HepG2 (cell line): ENCODE results near the gene SPATA25. TPM values are rescaled to one million over a fixed set of nuclear protein-coding genes. Genes with fewer than 3 reads are reported as not detected.

Experiments
- BRCA1 ChIP-seq: sonication (generic); formaldehyde crosslinking; IDR thresholded peaks from 2 replicates; pipeline ENCODE4 v1.4.0; 2020; ENCODE audit warnings: missing genetic modification reagents
- CBX1 ChIP-seq: IDR thresholded peaks from one replicate; pipeline ENCODE4 v1.6.1; 2016; ENCODE audit warnings: antibody characterized with exemption, low read depth
- ETV6 ChIP-seq: sonication (generic); formaldehyde crosslinking; conservative IDR thresholded peaks from 2 replicates; pipeline ENCODE4 v1.4.0; 2020; ENCODE audit warnings: missing genetic modification reagents
- FOXK1 ChIP-seq: sonication (generic); formaldehyde crosslinking; IDR thresholded peaks from 2 replicates; pipeline ENCODE4 v1.4.0; 2020; ENCODE audit warnings: low read depth, missing genetic modification reagents, borderline replicate concordance
- JDP2 ChIP-seq: sonication (generic); formaldehyde crosslinking; IDR thresholded peaks from 2 replicates; pipeline ENCODE4 v1.8.1; 2022; ENCODE audit warnings: missing genetic modification reagents, borderline replicate concordance
- KDM2A ChIP-seq: sonication (generic); formaldehyde crosslinking; IDR thresholded peaks from 2 replicates; pipeline ENCODE4 v1.4.0; 2020; ENCODE audit warnings: low read depth, missing genetic modification reagents, borderline replicate concordance
- MED13 ChIP-seq: sonication (generic); formaldehyde crosslinking; IDR thresholded peaks from 2 replicates; pipeline ENCODE4 v1.5.0; 2020; ENCODE audit warnings: missing genetic modification reagents
- MEIS1 ChIP-seq: sonication (generic); formaldehyde crosslinking; IDR thresholded peaks from 2 replicates; pipeline ENCODE4 v1.9.0; 2021; ENCODE audit warnings: mild to moderate bottlenecking, missing genetic modification reagents, moderate library complexity, borderline replicate concordance
- MEIS2 ChIP-seq: sonication (generic); formaldehyde crosslinking; IDR thresholded peaks from 2 replicates; pipeline ENCODE4 v1.9.0; 2021; ENCODE audit warnings: mild to moderate bottlenecking, missing genetic modification reagents
- RAD51 ChIP-seq: fragments of 450-650 bp; IDR thresholded peaks from 2 replicates; pipeline ENCODE4 v1.6.1; 2016; ENCODE audit warnings: borderline replicate concordance
- SALL1 ChIP-seq: sonication (generic); formaldehyde crosslinking; IDR thresholded peaks from 2 replicates; pipeline ENCODE4 v1.8.0; 2022; ENCODE audit warnings: mild to moderate bottlenecking, missing genetic modification reagents
- TCF12 ChIP-seq, 2 experiments: fragments of 450-650 bp in 1 of 2; sonication (generic) in 1 of 2; formaldehyde crosslinking in 1 of 2; IDR thresholded peaks; 2 replicates each; pipeline versions ENCODE4 v1.6.1 to v1.8.0; 2017 to 2022; ENCODE audit warnings: antibody characterized with exemption in 1 of 2, mild to moderate bottlenecking in 1 of 2, missing genetic modification reagents in 1 of 2, moderate library complexity in 1 of 2
- THAP7 ChIP-seq: sonication (generic); formaldehyde crosslinking; IDR thresholded peaks from 2 replicates; pipeline ENCODE4 v1.8.1; 2023; ENCODE audit warnings: mild to moderate bottlenecking, missing genetic modification reagents
- YEATS4 ChIP-seq: sonication (generic); formaldehyde crosslinking; IDR thresholded peaks from 2 replicates; pipeline ENCODE4 v1.4.0; 2020; ENCODE audit warnings: missing genetic modification reagents, borderline replicate concordance
- ZFY ChIP-seq: sonication (generic); formaldehyde crosslinking; IDR thresholded peaks from 2 replicates; pipeline ENCODE4 v1.4.0; 2020; ENCODE audit warnings: missing genetic modification reagents
- ZNF20 ChIP-seq: sonication (generic); formaldehyde crosslinking; IDR thresholded peaks from 2 replicates; pipeline ENCODE4 v1.4.0; 2020; ENCODE audit warnings: mild to moderate bottlenecking, moderate library complexity, missing genetic modification reagents
- ZNF431 ChIP-seq: sonication (generic); formaldehyde crosslinking; IDR thresholded peaks from 2 replicates; pipeline ENCODE4 v1.9.0; 2022; ENCODE audit warnings: missing genetic modification reagents, low read depth, mild to moderate bottlenecking, borderline replicate concordance
- ZNF460 ChIP-seq: sonication (generic); formaldehyde crosslinking; IDR thresholded peaks from 2 replicates; pipeline ENCODE4 v1.5.1; 2020; ENCODE audit warnings: missing genetic modification reagents, mild to moderate bottlenecking, borderline replicate concordance
- ZNF484 ChIP-seq: sonication (generic); formaldehyde crosslinking; IDR thresholded peaks from 2 replicates; pipeline ENCODE4 v1.5.1; 2020; ENCODE audit warnings: mild to moderate bottlenecking, low read depth, missing genetic modification reagents, borderline replicate concordance
- ZNF501 ChIP-seq: sonication (generic); formaldehyde crosslinking; IDR thresholded peaks from 2 replicates; pipeline ENCODE4 v1.5.1; 2020; ENCODE audit warnings: mild to moderate bottlenecking, moderate library complexity, missing genetic modification reagents
- ZNF530 ChIP-seq: sonication (generic); formaldehyde crosslinking; IDR thresholded peaks from 2 replicates; pipeline ENCODE4 v1.5.0; 2020; ENCODE audit warnings: low read depth, mild to moderate bottlenecking, missing genetic modification reagents
- ZNF572 ChIP-seq: sonication (generic); formaldehyde crosslinking; IDR thresholded peaks from 2 replicates; pipeline ENCODE4 v1.5.1; 2020; ENCODE audit warnings: mild to moderate bottlenecking, missing genetic modification reagents
- polyA plus RNA-seq, 8 experiments: library from polyadenylated mRNA; depleted of rRNA in 3 of 8; stranded (reverse) in 7 of 8; unstranded in 1 of 8; fragments of >200 nt; fragmentation: Illumina TruSeq in 4 of 8; extraction: Trizol in 4 of 8; gene quantifications; 2 replicates each; pipeline versions ENCODE4 v1.2.1 to v1.2.3, GENCODE V29; 2011 to 2016; ENCODE audit warnings: low read depth in 4 of 8, missing spikeins in 1 of 8, mixed read lengths in 1 of 8; ENCODE audit not compliant: insufficient read depth in 1 of 8
- total RNA-seq, 5 experiments: library from RNA; depleted of rRNA; stranded (reverse); fragments of >200 nt; fragmentation: Illumina TruSeq; extraction: Trizol; gene quantifications; 2 replicates each; pipeline ENCODE4 v1.2.3, GENCODE V29; 2016; ENCODE audit warnings: low read depth in 1 of 5
- TF ChIP-seq, protein P1 (sequence below): IDR thresholded peaks from 2 replicates; pipeline ENCODE4 v1.6.1; 2016; ENCODE audit warnings: low read depth, missing genetic modification reagents, missing compliant biosample characterization
- TF ChIP-seq, protein P2 (sequence below): IDR thresholded peaks from 2 replicates; pipeline ENCODE4 v1.6.1; 2018; ENCODE audit warnings: missing genetic modification reagents, mild to moderate bottlenecking, missing compliant biosample characterization
- TF ChIP-seq, protein P3 (sequence below): sonication (generic); formaldehyde crosslinking; IDR thresholded peaks from 2 replicates; pipeline ENCODE4 v1.4.0; 2020; ENCODE audit warnings: mild to moderate bottlenecking, low read depth, missing genetic modification reagents

Gene SPATA25
- total and polyA plus RNA-seq, 2 of the 13 experiments (the other 11 are each of a cell fraction or from before 2014, with no cell fraction given) = 4.8 to 7.6 TPM

DNA sequence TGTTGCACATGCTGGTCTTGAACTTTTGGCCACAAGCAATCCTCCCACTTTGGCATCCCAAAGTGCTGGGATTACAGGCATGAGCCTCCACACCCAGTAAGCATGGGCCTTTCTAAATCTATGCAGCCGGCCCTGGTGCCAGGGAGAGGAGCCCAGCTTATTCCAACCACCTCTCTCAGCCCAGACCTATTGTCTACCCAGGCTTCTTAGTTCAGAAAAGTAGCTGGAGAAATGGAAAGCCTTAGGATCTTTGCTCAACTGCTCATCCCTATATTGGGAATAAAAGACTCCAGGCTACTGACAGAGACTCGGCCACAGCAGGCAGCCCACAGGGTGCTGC, 39.3 kb upstream of the SPATA25 start (continued):
- TF ChIP-seq THAP7 = no peak
- TF ChIP-seq ETV6 (CRISPR knock-in tag) = peak; percentile 25; the same call in 1 of the 2 replicates
- TF ChIP-seq TCF12 (IDR thresholded peaks at IDR 0.05) = no peak
- TF ChIP-seq TCF12 (CRISPR knock-in tag; IDR thresholded peaks at IDR 0.05) = no peak
- TF ChIP-seq ZNF431 (CRISPR knock-in tag) = no peak
- no peak for TF ChIP-seq MED13 (CRISPR knock-in tag)
- no peak for TF ChIP-seq BRCA1 (CRISPR knock-in tag)
- TF ChIP-seq KDM2A (CRISPR knock-in tag) = 0 out of 2 replicates have a peak, but pooled peaks have one; percentile 41
- no peak for TF ChIP-seq RAD51
- no peak for TF ChIP-seq MEIS2 (CRISPR knock-in tag)
- TF ChIP-seq ZNF530 (CRISPR knock-in tag) = no peak
- 0 out of 2 replicates have a peak, but pooled peaks have one; percentile 5 for TF ChIP-seq ZNF460
- no peak for TF ChIP-seq FOXK1 (CRISPR knock-in tag)
- no peak for TF ChIP-seq MEIS1
- TF ChIP-seq ZNF572 = no peak
- no peak for TF ChIP-seq JDP2
- TF ChIP-seq CBX1 = peak; percentile 3
- TF ChIP-seq, protein P1, sequence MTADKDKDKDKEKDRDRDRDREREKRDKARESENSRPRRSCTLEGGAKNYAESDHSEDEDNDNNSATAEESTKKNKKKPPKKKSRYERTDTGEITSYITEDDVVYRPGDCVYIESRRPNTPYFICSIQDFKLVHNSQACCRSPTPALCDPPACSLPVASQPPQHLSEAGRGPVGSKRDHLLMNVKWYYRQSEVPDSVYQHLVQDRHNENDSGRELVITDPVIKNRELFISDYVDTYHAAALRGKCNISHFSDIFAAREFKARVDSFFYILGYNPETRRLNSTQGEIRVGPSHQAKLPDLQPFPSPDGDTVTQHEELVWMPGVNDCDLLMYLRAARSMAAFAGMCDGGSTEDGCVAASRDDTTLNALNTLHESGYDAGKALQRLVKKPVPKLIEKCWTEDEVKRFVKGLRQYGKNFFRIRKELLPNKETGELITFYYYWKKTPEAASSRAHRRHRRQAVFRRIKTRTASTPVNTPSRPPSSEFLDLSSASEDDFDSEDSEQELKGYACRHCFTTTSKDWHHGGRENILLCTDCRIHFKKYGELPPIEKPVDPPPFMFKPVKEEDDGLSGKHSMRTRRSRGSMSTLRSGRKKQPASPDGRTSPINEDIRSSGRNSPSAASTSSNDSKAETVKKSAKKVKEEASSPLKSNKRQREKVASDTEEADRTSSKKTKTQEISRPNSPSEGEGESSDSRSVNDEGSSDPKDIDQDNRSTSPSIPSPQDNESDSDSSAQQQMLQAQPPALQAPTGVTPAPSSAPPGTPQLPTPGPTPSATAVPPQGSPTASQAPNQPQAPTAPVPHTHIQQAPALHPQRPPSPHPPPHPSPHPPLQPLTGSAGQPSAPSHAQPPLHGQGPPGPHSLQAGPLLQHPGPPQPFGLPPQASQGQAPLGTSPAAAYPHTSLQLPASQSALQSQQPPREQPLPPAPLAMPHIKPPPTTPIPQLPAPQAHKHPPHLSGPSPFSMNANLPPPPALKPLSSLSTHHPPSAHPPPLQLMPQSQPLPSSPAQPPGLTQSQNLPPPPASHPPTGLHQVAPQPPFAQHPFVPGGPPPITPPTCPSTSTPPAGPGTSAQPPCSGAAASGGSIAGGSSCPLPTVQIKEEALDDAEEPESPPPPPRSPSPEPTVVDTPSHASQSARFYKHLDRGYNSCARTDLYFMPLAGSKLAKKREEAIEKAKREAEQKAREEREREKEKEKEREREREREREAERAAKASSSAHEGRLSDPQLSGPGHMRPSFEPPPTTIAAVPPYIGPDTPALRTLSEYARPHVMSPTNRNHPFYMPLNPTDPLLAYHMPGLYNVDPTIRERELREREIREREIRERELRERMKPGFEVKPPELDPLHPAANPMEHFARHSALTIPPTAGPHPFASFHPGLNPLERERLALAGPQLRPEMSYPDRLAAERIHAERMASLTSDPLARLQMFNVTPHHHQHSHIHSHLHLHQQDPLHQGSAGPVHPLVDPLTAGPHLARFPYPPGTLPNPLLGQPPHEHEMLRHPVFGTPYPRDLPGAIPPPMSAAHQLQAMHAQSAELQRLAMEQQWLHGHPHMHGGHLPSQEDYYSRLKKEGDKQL (CRISPR knock-in tag) = no peak
- no peak for TF ChIP-seq SALL1 (CRISPR knock-in tag)
- no peak for TF ChIP-seq ZNF501 (CRISPR knock-in tag)
- TF ChIP-seq ZNF20 = no peak
- TF ChIP-seq ZFY = no peak
- no peak for TF ChIP-seq ZNF484 (CRISPR knock-in tag)
- TF ChIP-seq, protein P2, sequence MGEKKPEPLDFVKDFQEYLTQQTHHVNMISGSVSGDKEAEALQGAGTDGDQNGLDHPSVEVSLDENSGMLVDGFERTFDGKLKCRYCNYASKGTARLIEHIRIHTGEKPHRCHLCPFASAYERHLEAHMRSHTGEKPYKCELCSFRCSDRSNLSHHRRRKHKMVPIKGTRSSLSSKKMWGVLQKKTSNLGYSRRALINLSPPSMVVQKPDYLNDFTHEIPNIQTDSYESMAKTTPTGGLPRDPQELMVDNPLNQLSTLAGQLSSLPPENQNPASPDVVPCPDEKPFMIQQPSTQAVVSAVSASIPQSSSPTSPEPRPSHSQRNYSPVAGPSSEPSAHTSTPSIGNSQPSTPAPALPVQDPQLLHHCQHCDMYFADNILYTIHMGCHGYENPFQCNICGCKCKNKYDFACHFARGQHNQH (CRISPR knock-in tag) = no peak
- TF ChIP-seq, protein P3, sequence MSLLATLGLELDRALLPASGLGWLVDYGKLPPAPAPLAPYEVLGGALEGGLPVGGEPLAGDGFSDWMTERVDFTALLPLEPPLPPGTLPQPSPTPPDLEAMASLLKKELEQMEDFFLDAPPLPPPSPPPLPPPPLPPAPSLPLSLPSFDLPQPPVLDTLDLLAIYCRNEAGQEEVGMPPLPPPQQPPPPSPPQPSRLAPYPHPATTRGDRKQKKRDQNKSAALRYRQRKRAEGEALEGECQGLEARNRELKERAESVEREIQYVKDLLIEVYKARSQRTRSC (CRISPR knock-in tag) = no peak
- no peak for TF ChIP-seq YEATS4 (CRISPR knock-in tag)
